A549 (cell line): Measurements from ENCODE around the gene KIAA0825.

Experiments
- POLR2A ChIP-seq: IDR thresholded peaks from 2 replicates; pipeline ENCODE4 v1.6.1; 2012; ENCODE audit warnings: mild to moderate bottlenecking, low read length
- TF ChIP-seq, protein P1 (sequence below): fragments of >200 bp; sonication (Bioruptor Twin); formaldehyde crosslinking; IDR thresholded peaks from 3 replicates; pipeline ENCODE4 v1.5.1; 2016

- TF ChIP-seq POLR2A = no peak
- TF ChIP-seq, protein P1, sequence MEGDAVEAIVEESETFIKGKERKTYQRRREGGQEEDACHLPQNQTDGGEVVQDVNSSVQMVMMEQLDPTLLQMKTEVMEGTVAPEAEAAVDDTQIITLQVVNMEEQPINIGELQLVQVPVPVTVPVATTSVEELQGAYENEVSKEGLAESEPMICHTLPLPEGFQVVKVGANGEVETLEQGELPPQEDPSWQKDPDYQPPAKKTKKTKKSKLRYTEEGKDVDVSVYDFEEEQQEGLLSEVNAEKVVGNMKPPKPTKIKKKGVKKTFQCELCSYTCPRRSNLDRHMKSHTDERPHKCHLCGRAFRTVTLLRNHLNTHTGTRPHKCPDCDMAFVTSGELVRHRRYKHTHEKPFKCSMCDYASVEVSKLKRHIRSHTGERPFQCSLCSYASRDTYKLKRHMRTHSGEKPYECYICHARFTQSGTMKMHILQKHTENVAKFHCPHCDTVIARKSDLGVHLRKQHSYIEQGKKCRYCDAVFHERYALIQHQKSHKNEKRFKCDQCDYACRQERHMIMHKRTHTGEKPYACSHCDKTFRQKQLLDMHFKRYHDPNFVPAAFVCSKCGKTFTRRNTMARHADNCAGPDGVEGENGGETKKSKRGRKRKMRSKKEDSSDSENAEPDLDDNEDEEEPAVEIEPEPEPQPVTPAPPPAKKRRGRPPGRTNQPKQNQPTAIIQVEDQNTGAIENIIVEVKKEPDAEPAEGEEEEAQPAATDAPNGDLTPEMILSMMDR = no peak
These were observed 493.3 kb downstream of the KIAA0825 start for GRCh38 chr5:94125107-94125506.
